Measurements from ENCODE around the gene CLIC5.

- TF ChIP-seq CTCF (IDR thresholded peaks at IDR 0.05) (no peak), POLR2A (IDR thresholded peaks at IDR 0.05) (no peak)
Observed at GRCh38 chr6:45966340-45966739, 49.3 kb downstream of the CLIC5 start.
